Hindlimb muscle (tissue), 1 donor: ENCODE results near the gene ERICH4. TPM values are rescaled to one million over a fixed set of nuclear protein-coding genes. Genes with fewer than 3 reads are reported as not detected.
A peak's percentile ranks its signal among the peaks of the same experiment; 100 is the strongest.
"Not testable (repeated sequence)": the region's sequence is repeated elsewhere in the genome, so short reads cannot be mapped to it uniquely, and the experiment has no call there.

Experiments used
- DNase-seq: peaks from one replicate; pipeline ENCODE4 v3.0.0-alpha.2; 2013
- polyA plus RNA-seq: library from polyadenylated mRNA; unstranded; fragments of 120-200 nt; gene quantifications from one replicate; pipeline ENCODE4 v1.2.1, GENCODE V29; 2013; ENCODE audit not compliant: insufficient read length

The ERICH4 gene
- polyA plus RNA-seq, 1 donor = not detected

- no peak for DNase-seq
Observed at GRCh38 chr19:41415154-41415571, 27.8 kb upstream of the ERICH4 start.

GRCh38 chr19:41416194-41416674, 26.7 kb upstream of the ERICH4 start:
- no peak for DNase-seq

- DNase-seq = no peak
Observed at GRCh38 chr19:41420101-41420880, 22.7 kb upstream of the ERICH4 start.

GRCh38 chr19:41421314-41421713, 21.6 kb upstream of the ERICH4 start:
- DNase-seq = no peak

GRCh38 chr19:41421973-41422372, 21.0 kb upstream of the ERICH4 start:
- no peak for DNase-seq

GRCh38 chr19:41422456-41422855, 20.5 kb upstream of the ERICH4 start:
- no peak for DNase-seq

GRCh38 chr19:41422955-41423354, 20.0 kb upstream of the ERICH4 start:
- DNase-seq = no peak

GRCh38 chr19:41424335-41425173, 18.4 kb upstream of the ERICH4 start:
- no peak for DNase-seq

GRCh38 chr19:41425174-41426115, 17.5 kb upstream of the ERICH4 start:
- DNase-seq = no peak

- DNase-seq = no peak
Observed at GRCh38 chr19:41426116-41426841, 16.7 kb upstream of the ERICH4 start.

- peak; percentile 67 for DNase-seq
Observed at GRCh38 chr19:41426952-41427646, 15.9 kb upstream of the ERICH4 start, which contains the start of gene B3GNT8. Gene B3GNT8, minus strand, starts transcription at chr19:41427374. Its CDS starts 596 bp downstream, at chr19:41426778.

- DNase-seq = no peak
Observed at GRCh38 chr19:41427647-41428480, 15.1 kb upstream of the ERICH4 start.

GRCh38 chr19:41428481-41428859, 14.5 kb upstream of the ERICH4 start:
- DNase-seq = no peak

- DNase-seq = no peak
Observed at GRCh38 chr19:41430922-41431321, 12.0 kb upstream of the ERICH4 start.

- DNase-seq = no peak
Observed at GRCh38 chr19:41431426-41432386, 11.2 kb upstream of the ERICH4 start.

GRCh38 chr19:41433171-41433570, 9.8 kb upstream of the ERICH4 start:
- no peak for DNase-seq

- no peak for DNase-seq
Observed at GRCh38 chr19:41434450-41434849, 8.5 kb upstream of the ERICH4 start.

- not testable (repeated sequence) for DNase-seq
Observed at GRCh38 chr19:41435376-41435775, 7.6 kb upstream of the ERICH4 start.
